ENCODE measurements around the gene C1orf159. TPM values are rescaled to one million over a fixed set of nuclear protein-coding genes. Genes with fewer than 3 reads are reported as not detected.

C1orf159 gene
- polyA plus RNA-seq, 2 of the 4 experiments (the other 2 are of a cell fraction): 4.0 to 10.2 TPM

DNA sequence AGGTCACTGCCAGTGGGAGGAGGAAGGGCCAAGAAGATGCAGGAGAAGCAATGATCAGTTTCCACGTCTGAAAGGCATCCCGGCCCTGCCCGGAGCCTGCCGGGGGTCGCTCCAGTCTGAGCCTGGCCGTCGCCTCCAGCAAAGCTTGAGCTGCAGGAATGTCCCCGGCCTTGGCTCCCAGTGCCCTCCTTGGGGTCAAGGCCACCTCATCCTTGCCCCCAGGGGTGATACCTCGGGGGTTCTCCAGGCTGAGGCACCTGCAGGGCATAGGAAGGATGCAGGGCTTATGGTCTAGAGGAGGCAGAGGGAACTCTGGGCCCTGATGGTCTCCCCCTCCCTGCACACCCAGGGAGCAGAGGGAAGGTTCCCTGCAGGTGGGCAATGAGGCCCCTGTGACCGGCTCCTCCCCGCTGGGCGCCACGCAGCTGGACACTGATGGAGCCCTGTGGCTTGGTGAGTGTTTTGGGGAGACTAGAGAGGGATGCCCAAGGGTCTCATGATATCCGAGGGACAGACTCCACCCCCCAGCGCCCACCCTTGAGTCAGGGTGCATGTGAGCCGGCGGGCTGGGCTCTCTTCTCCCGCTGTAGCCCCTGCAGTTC is 61.7 kb downstream of the C1orf159 start:
- TF ChIP-seq ESRRA (IDR thresholded peaks at IDR 0.05; ENCODE audit: borderline replicate concordance, low read length) (no peak), BHLHE40 (IDR thresholded peaks at IDR 0.05; ENCODE audit: low read depth, low read length) (no peak), TP53 (CRISPR knock-in tag; IDR thresholded peaks at IDR 0.05) (no peak), EHMT2 (IDR thresholded peaks at IDR 0.05; ENCODE audit: low read depth) (no peak), RARB (CRISPR knock-in tag; IDR thresholded peaks at IDR 0.05) (no peak), PHF8 (IDR thresholded peaks at IDR 0.05; ENCODE audit: borderline replicate concordance, low read depth) (no peak), ZNF302 (CRISPR knock-in tag; IDR thresholded peaks at IDR 0.05) (no peak), CHD4 (IDR thresholded peaks at IDR 0.05; ENCODE audit: borderline replicate concordance) (no peak), MAZ (IDR thresholded peaks at IDR 0.05; ENCODE audit: borderline replicate concordance, low read depth, low read length) (no peak), POLR2AphosphoS2 (conservative IDR thresholded peaks at IDR 0.05; ENCODE audit: low read length) (no peak), TFCP2L1 (CRISPR knock-in tag; IDR thresholded peaks at IDR 0.05) (no peak), FOSB (CRISPR knock-in tag; IDR thresholded peaks at IDR 0.05) (no peak)
- TF ChIP-seq, protein P1, sequence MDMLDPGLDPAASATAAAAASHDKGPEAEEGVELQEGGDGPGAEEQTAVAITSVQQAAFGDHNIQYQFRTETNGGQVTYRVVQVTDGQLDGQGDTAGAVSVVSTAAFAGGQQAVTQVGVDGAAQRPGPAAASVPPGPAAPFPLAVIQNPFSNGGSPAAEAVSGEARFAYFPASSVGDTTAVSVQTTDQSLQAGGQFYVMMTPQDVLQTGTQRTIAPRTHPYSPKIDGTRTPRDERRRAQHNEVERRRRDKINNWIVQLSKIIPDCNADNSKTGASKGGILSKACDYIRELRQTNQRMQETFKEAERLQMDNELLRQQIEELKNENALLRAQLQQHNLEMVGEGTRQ (IDR thresholded peaks at IDR 0.05): no peak
- TF ChIP-seq, protein P2, sequence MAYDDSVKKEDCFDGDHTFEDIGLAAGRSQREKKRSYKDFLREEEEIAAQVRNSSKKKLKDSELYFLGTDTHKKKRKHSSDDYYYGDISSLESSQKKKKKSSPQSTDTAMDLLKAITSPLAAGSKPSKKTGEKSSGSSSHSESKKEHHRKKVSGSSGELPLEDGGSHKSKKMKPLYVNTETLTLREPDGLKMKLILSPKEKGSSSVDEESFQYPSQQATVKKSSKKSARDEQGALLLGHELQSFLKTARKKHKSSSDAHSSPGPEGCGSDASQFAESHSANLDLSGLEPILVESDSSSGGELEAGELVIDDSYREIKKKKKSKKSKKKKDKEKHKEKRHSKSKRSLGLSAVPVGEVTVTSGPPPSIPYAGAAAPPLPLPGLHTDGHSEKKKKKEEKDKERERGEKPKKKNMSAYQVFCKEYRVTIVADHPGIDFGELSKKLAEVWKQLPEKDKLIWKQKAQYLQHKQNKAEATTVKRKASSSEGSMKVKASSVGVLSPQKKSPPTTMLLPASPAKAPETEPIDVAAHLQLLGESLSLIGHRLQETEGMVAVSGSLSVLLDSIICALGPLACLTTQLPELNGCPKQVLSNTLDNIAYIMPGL (CRISPR knock-in tag; IDR thresholded peaks at IDR 0.05; ENCODE audit: borderline replicate concordance): no peak
- Histone ChIP-seq H3K4me1 (peaks cover 10% of the 10 kb centered on the region), H3K9me3 (no peaks in the 10 kb centered on the region), H3K4me3 (no peak overlapping the region), H3K27ac (no peak overlapping the region), H3K4me2 (no peak overlapping the region)
- CTCF ChIA-PET: interaction anchor here (0.6 to 2.3 kb wide), 6 partner anchors 10 to 70 kb away, joined by 3 to 10 read pairs (median 4); no protein-coding TSS in a partner anchor
- ATAC-seq (no peak), DNase-seq (ENCODE audit: low read depth in 1 of 2, low spot score in 1 of 2) (no peak), FAIRE-seq (no peak)
- WGBS (ENCODE audit: missing lambda C conversion rate): 100% methylated on average over 1 of the region's 18 CpGs
- POLR2A ChIA-PET: no interaction called here

DNA sequence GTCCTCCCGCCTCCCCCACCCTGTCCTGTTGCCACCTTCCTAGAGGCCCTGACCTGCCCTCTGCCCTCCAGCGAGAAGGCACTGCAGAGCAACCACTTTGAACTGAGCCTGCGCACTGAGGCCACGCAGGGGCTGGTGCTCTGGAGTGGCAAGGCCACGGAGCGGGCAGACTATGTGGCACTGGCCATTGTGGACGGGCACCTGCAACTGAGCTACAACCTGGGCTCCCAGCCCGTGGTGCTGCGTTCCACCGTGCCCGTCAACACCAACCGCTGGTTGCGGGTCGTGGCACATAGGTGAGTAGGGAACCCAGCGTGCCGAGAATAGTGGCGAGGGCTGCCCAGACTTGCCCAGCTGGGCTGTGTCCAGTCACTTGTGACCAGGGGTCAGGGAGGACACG is 62.2 kb downstream of the C1orf159 start:
- ATAC-seq: no peak
- Histone ChIP-seq H3K27ac (no peak overlapping the region), H3K9me3 (no peaks in the 10 kb centered on the region), H3K4me3 (no peak overlapping the region), H3K4me1 (peaks cover 8% of the 10 kb centered on the region), H3K4me2 (no peak overlapping the region)
- no peak for FAIRE-seq
- TF ChIP-seq ZC3H11A (IDR thresholded peaks at IDR 0.05) (no peak), EHMT2 (IDR thresholded peaks at IDR 0.05; ENCODE audit: low read depth) (no peak), NR3C1 (IDR thresholded peaks at IDR 0.05) (no peak)
- 80% methylated on average over 1 of the region's 18 CpGs for WGBS (ENCODE audit: missing lambda C conversion rate)
- no peak for DNase-seq (ENCODE audit: low read depth in 1 of 2, low spot score in 1 of 2)
- POLR2A ChIA-PET: no interaction called here
- CTCF ChIA-PET: interaction anchor here (0.6 to 2.3 kb wide), 6 partner anchors 11 to 69 kb away, joined by 3 to 10 read pairs (median 4); no protein-coding TSS in a partner anchor

DNA sequence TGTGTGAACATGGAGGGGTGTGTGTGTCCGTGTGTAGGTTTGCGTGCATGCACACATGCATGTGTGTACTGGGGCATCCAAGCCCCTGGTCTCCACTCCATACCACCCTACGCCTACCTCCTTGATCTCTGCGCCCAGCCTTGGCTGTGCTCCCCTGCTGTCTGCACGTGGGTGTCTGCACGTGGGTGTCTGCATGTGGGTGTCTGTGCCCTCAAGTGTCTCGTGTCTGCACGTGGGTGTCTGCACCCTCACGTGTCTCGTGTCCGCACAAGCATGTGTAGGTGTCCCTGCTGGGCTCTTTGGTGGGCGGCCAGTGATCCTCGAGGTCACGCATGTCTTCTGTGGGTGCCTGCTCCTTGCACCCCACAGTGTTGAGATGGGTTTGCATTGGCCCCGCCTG is 62.9 kb downstream of the C1orf159 start:
- ChIA-PET CTCF (interaction anchor here (2.3 kb wide), 1 partner anchor 37 kb away, joined by 10 read pairs; no protein-coding TSS in a partner anchor), POLR2A (no interaction called here)
- Histone ChIP-seq H3K27ac (no peak overlapping the region), H3K9me3 (no peaks in the 10 kb centered on the region), H3K4me2 (no peak overlapping the region), H3K4me3 (no peak overlapping the region), H3K4me1 (peaks cover 2% of the 10 kb centered on the region; the same call in 1 of the 3 replicates)
- FAIRE-seq: no peak
- 92% methylated on average over 15 of the region's 15 CpGs for WGBS (ENCODE audit: missing lambda C conversion rate)
- no peak for TF ChIP-seq NPAS2 (CRISPR knock-in tag; IDR thresholded peaks at IDR 0.05; ENCODE audit: borderline replicate concordance)
- no peak for DNase-seq (ENCODE audit: low read depth in 1 of 2, low spot score in 1 of 2)
- ATAC-seq: no peak
